ENCODE results near the gene MCM8. TPM values are rescaled to one million over a fixed set of nuclear protein-coding genes. Genes with fewer than 3 reads are reported as not detected.
"Not testable (repeated sequence)": the region's sequence is repeated elsewhere in the genome, so short reads cannot be mapped to it uniquely, and the experiment has no call there.

MCM8 gene
- total and polyA plus RNA-seq, 2 experiments from 2014 or later, result 1.5 to 6.7 TPM

- Histone ChIP-seq H3K4me1 (ENCODE audit: insufficient read depth) (peaks cover 7% of the 10 kb centered on the region), H3K79me2 (peaks cover 55% of the 10 kb centered on the region), H3K4me2 (no peak overlapping the region), H3K9me2 (replicated peaks; ENCODE audit: insufficient read depth) (no peaks in the 10 kb centered on the region), H3K36me3 (replicated peaks; ENCODE audit: insufficient read depth, low read depth) (peaks cover 3% of the 10 kb centered on the region), H3K4me3 (no peak overlapping the region), H3K27me3 (no peaks in the 10 kb centered on the region), H3K9me3 (ENCODE audit: low read depth) (no peaks in the 10 kb centered on the region), H2AFZ (no peak overlapping the region), H3K27ac (no peak overlapping the region), H4K20me1 (ENCODE audit: insufficient read depth, poor library complexity, severe bottlenecking) (peaks cover 13% of the 10 kb centered on the region)
- no peak for DNase-seq (ENCODE audit: low spot score)
- TF ChIP-seq EZH2phosphoT487 (IDR thresholded peaks at IDR 0.05; ENCODE audit: low read depth, severe bottlenecking, unreplicated experiment) (no peak), EZH2 (IDR thresholded peaks at IDR 0.05; ENCODE audit: borderline replicate concordance) (no peak), CTCF (IDR thresholded peaks at IDR 0.05; ENCODE audit: poor library complexity) (no peak)
- 89% methylated on average over 6 of the region's 6 CpGs for WGBS (ENCODE audit: low lambda C conversion rate, missing lambda C conversion rate)
Observed at GRCh38 chr20:6029538-6029937, 79.1 kb downstream of the MCM8 start.

- peaks cover 50% of the 10 kb centered on the region for H3K79me2 ChIP-seq
- no peaks in the 10 kb centered on the region for H3K9me3 ChIP-seq (ENCODE audit: low read depth)
- TF ChIP-seq EZH2phosphoT487 (IDR thresholded peaks at IDR 0.05; ENCODE audit: low read depth, severe bottlenecking, unreplicated experiment) (no peak), EZH2 (IDR thresholded peaks at IDR 0.05; ENCODE audit: borderline replicate concordance) (no peak), CTCF (IDR thresholded peaks at IDR 0.05; ENCODE audit: poor library complexity) (no peak)
- no peak for DNase-seq (ENCODE audit: low spot score)
- no peak overlapping the region for H3K4me2 ChIP-seq
- H4K20me1 ChIP-seq (ENCODE audit: insufficient read depth, poor library complexity, severe bottlenecking), result peaks cover 13% of the 10 kb centered on the region
- no peak overlapping the region for H3K4me3 ChIP-seq
- H3K27ac ChIP-seq, result no peak overlapping the region
- H3K36me3 ChIP-seq (replicated peaks; ENCODE audit: insufficient read depth, low read depth), result no peaks in the 10 kb centered on the region
- no peak overlapping the region for H2AFZ ChIP-seq
- peaks cover 7% of the 10 kb centered on the region for H3K4me1 ChIP-seq (ENCODE audit: insufficient read depth)
- no peaks in the 10 kb centered on the region for H3K27me3 ChIP-seq
- no peaks in the 10 kb centered on the region for H3K9me2 ChIP-seq (replicated peaks; ENCODE audit: insufficient read depth)
- WGBS (ENCODE audit: low lambda C conversion rate, missing lambda C conversion rate), result 72% methylated on average over 6 of the region's 6 CpGs
Observed at GRCh38 chr20:6030453-6031080, 80.1 kb downstream of the MCM8 start.

GRCh38 chr20:6032907-6033306, 82.5 kb downstream of the MCM8 start:
- H3K27me3 ChIP-seq; H4K20me1 ChIP-seq (ENCODE audit: insufficient read depth, poor library complexity, severe bottlenecking); H3K4me3 ChIP-seq; H3K9me2 ChIP-seq (replicated peaks; ENCODE audit: insufficient read depth); H3K4me2 ChIP-seq; DNase-seq (ENCODE audit: low spot score); H2AFZ ChIP-seq; H3K36me3 ChIP-seq (replicated peaks; ENCODE audit: insufficient read depth, low read depth); H3K4me1 ChIP-seq (ENCODE audit: insufficient read depth); H3K27ac ChIP-seq; H3K9me3 ChIP-seq (ENCODE audit: low read depth): not testable (repeated sequence)
- 98% methylated on average over 8 of the region's 8 CpGs for WGBS (ENCODE audit: low lambda C conversion rate, missing lambda C conversion rate)
- peaks cover 31% of the 10 kb centered on the region for H3K79me2 ChIP-seq

- 75% methylated on average over 2 of the region's 2 CpGs for WGBS (ENCODE audit: low lambda C conversion rate, missing lambda C conversion rate)
- H3K4me3 ChIP-seq, result no peak overlapping the region
- H3K27ac ChIP-seq, result peak overlapping the region; percentile 30
- no peaks in the 10 kb centered on the region for H3K36me3 ChIP-seq (replicated peaks; ENCODE audit: insufficient read depth, low read depth)
- peaks cover 20% of the 10 kb centered on the region for H3K79me2 ChIP-seq
- H4K20me1 ChIP-seq (ENCODE audit: insufficient read depth, poor library complexity, severe bottlenecking), result peaks cover 2% of the 10 kb centered on the region
- no peak overlapping the region for H3K4me2 ChIP-seq
- DNase-seq (ENCODE audit: low spot score), result no peak
- no peaks in the 10 kb centered on the region for H3K9me3 ChIP-seq (ENCODE audit: low read depth)
- H2AFZ ChIP-seq, result no peak overlapping the region
- TF ChIP-seq CTCF (IDR thresholded peaks at IDR 0.05; ENCODE audit: poor library complexity) (no peak), EZH2phosphoT487 (IDR thresholded peaks at IDR 0.05; ENCODE audit: low read depth, severe bottlenecking, unreplicated experiment) (no peak), EZH2 (IDR thresholded peaks at IDR 0.05; ENCODE audit: borderline replicate concordance) (no peak)
- no peaks in the 10 kb centered on the region for H3K9me2 ChIP-seq (replicated peaks; ENCODE audit: insufficient read depth)
- H3K27me3 ChIP-seq, result no peaks in the 10 kb centered on the region
- peaks cover 7% of the 10 kb centered on the region for H3K4me1 ChIP-seq (ENCODE audit: insufficient read depth)
Observed at GRCh38 chr20:6034134-6034969, 83.9 kb downstream of the MCM8 start.

Data from hepatocyte (in vitro differentiated cells).